Renal cortex interstitium (tissue), 11 donors: ENCODE results near the gene VSNL1. TPM values are rescaled to one million over a fixed set of nuclear protein-coding genes. Genes with fewer than 3 reads are reported as not detected.

Experiments used
- DNase-seq, 11 donors: peaks; one replicate each; pipeline ENCODE4 v3.0.0-alpha.2; 2013; ENCODE audit warnings: low read depth in 9 of 11, low spot score in 4 of 11; ENCODE audit errors: extremely low read depth in 1 of 11
- polyA plus RNA-seq, 3 donors: library from polyadenylated mRNA; unstranded; fragments of 120-200 nt; gene quantifications; one replicate each; pipeline ENCODE4 v1.2.1, GENCODE V29; 2013; ENCODE audit not compliant: insufficient read length in 3 of 3

Gene VSNL1
- polyA plus RNA-seq, 3 donors, result 3.8 to 5.2 (median 4.2) TPM

DNA sequence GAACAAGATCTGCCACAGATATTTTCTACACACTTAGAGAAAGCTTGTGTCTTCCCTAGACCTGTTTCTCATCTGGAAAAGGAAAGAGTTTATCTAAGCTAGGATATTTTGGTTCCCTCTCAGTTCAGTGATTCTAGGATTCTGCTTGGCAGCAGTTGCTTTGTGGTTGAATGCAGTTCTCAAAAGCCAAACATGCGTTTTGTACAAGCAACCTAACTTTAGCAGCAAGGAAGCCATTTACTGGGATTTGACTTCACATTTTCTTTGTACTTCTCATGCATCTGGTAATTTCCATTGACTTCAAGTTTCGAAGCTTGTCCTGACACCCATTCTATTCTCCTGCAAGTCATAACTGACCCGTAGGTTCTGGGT, 33.3 kb downstream of the VSNL1 start:
- no peak for DNase-seq

- DNase-seq, result no peak
These were observed 34.0 kb downstream of the VSNL1 start for GRCh38 chr2:17574406-17575073.

DNA sequence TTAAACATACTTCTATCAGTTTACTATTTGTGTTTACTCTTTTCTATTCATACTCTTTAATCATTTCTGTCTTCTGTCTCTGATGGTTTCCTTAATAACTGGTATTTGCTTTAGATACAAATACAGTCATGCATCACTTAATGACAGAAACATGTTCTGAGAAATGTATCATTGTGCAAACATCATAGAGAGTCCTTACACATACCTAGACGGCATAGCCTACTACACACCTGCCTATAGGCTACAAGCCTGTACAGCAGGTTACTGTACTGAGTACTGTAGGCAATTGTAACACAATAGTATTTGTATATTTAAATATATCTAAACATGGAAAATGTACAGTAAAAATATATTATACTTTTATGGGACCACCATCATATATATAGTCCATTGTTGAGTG, 36.3 kb downstream of the VSNL1 start:
- DNase-seq, result no peak

DNA sequence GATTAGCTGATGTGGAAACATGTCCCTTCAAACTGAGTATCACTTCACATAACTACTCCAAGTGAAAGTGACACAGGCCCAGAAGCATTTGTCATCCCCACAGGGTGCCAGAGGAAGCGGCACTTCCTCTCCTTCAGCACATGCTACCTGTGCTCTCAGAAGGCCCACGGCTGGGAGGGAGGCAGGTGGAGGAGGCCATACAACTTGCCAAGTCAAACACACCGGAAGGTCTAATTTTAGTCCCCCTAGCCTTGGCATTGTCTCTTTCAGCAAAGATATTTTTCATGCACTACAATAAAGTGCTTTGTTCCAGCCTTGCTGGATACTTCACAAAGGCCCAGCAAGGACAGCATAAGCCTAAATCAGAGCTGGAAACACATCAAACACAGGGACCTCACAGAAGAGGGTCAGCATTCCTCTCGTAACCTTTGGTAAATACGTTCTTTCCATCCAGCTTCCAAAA, 38.0 kb downstream of the VSNL1 start:
- no peak for DNase-seq

GRCh38 chr2:17579605-17580318, 39.3 kb downstream of the VSNL1 start:
- no peak for DNase-seq

DNA sequence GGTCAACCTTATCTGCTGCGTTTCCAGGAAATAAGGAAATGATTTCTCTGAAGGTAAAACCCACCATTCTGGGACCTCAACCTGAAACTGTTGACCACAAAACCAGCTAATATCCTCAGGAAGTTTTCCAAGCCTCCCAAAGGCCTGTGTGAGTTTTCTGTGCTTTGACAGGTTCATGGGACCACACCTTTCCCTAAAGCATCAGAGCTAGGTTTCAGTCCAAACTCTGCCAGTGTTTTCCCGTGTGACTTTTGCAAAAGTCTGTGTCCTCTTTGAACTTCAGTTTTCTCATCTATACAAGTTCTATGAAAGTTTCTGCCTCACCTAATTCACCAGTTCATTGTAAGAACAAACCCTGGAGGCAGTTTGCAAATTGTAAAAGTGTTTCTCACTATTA, 39.8 kb downstream of the VSNL1 start:
- no peak for DNase-seq

DNA sequence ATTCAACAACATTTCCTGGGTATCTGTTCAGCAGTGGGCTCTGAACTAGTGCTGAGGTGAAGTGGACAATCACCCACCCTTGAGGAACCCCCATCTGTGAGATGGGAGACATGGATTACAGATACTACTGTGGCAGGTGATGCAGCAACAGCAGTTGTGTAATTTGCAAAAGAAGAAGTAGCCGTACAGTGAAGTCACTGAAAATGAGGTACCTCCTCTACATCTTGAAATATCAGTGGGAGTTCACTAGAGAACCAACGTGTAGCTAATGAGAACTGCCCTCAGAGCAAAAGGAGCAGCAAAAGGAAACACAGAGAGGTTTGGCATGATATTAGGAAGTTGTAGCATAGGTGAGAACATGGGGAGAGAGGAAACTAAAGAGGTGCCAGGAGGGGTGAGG, 41.3 kb downstream of the VSNL1 start:
- DNase-seq, result no peak

DNA sequence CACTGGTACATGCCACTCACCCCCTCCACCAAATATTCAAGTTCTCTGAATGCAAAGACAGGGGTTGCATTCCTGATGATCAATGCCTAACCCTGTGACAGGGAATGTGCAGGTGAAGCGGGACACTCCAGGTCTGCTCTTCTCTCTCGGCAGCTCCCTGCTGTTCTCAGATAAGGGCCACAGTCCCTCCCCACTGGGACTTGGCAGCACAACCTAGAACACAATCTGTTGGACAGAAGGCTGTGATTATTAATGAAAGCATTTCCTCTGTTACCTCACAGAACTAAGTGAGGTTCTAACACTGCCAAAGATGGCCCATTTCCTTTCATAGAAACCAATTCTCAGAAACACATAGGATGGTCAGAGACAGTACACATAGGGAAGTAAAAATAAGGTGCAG, 42.7 kb downstream of the VSNL1 start:
- DNase-seq, result no peak

DNA sequence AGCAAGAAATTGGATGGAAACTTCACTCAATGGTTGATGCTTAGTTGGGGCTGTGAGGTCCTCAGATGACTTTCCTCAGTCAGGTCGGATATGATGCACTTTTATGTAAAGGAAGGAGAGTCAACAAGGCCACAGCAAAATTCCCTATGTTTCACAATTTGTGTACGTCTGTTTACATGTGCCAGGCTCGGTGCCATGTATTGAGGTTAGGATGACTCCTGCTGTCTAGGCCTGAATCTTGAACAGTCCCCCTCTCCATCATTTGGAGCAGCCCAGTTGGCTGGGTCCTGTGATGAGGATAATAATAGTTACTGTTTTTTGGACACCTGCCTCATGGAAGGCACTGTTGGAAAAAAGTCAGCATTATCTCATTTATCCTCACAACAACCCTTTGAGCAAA, 43.1 kb downstream of the VSNL1 start:
- DNase-seq, result no peak

GRCh38 chr2:17584689-17585088, 44.2 kb downstream of the VSNL1 start:
- no peak for DNase-seq

DNA sequence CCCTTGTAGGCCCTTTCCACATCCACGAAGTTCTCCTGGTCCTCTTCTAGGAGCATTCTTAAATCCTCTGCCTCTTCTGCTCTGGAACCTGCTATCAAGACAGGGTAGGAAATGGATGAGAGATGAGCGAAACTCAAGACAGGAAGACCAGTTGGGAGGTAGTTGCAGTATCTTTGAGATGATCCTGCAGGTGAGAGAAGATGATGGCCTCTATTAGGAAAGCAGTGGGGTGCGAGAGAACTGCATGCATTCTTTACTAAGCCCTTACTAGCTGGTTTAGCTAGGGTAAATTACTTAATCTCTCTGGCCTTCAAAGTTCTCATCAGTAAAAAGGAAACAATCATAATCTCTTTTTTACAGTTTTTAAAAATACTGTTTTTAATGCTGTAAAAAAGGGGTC, 47.0 kb downstream of the VSNL1 start:
- DNase-seq, result no peak

DNA sequence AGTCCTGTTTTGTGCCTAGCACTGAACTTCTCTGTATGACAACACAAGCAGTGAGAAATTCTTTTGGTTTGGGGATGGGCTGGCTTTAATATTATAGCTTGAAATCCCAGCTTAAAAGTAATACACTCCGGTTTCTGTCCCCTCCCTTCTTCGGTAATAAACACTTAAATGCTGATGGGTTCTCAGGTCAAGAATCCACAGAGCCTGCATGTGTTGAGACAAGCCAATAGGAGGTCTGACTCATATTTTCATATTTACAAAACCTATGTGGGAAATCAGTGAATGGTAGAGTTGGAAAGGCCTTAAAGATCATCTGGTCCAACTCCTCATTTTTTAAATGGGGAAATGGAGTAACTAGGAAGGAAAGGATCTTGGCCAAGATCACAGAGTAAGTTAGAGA, 47.5 kb downstream of the VSNL1 start:
- DNase-seq, result no peak

GRCh38 chr2:17589406-17590035, 49.0 kb downstream of the VSNL1 start:
- no peak for DNase-seq

- DNase-seq, result no peak
These were observed 49.9 kb downstream of the VSNL1 start for GRCh38 chr2:17590342-17590911.

DNA sequence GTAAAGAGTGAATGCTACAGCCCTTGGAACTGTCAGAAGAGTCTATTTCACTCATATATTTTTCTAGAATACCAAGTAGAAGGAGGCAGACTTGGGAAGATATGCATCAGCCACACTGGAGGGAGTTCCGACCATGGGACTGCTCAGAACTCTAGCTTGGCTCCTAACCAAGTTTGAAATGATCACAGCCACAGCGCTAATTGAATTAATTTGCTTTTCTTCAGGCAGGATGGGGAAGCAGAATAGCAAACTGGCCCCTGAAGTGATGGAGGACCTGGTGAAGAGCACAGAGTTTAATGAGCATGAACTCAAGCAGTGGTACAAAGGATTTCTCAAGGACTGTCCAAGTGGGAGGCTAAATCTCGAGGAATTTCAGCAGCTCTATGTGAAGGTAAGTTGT, 51.4 kb downstream of the VSNL1 start:
- DNase-seq, result no peak

DNA sequence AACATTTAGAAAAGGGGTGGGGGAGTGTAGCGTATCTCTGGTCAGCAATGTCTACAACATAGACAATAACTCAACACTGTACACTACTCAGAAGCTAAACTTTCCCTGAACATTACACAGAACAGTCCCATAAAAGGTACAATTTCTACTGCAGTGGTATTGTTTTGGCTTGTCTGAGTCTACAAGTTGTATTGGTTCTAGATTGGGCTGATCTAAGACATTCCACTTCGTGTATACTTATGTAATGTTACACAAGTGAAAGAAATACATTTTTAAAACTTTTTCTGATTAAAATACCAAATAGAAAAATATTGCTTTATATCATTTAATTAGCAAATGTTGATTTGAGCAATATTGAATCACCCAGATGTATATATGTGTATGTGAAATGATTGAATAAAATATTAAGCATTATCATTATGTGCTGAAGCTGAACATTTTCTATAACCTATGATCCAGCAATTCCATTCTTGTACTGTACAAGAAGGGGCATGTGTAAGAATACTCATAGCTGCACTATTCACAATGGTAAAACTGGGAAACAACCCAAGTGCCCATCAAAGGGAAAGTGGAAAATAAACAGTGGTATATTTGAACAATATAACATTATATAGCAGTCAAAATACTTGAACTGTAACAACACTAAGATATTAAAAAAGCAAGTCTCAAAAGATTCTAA, 52.4 kb downstream of the VSNL1 start:
- DNase-seq, result no peak

DNA sequence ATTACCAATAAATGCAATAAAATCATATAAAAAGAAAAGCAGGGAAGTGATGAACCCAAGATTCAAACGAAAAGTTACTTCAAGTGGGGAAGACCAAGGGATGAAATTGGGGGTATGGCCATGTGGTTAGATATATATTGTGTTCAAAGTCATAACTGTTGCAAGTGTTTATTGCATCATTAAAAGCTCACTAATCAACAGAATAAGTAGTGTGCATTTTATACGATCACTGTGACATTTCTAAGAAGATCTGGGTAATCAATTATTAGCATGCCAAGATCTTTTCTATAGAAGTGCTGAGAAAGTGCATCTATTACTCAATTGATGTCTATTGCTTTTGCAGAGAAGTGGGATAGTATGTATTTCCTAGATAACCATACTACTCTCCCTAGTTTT, 52.9 kb downstream of the VSNL1 start:
- no peak for DNase-seq

- DNase-seq, result no peak
These were observed 53.5 kb downstream of the VSNL1 start for GRCh38 chr2:17593841-17594491.
